ENCODE measurements around the gene FAM110A.
"Not testable (repeated sequence)": the region's sequence is repeated elsewhere in the genome, so short reads cannot be mapped to it uniquely, and the experiment has no call there.

Gene FAM110A

GRCh38 chr20:824490-824889 lies 9.0 kb upstream of the FAM110A start:
- FAIRE-seq, result no peak

DNA sequence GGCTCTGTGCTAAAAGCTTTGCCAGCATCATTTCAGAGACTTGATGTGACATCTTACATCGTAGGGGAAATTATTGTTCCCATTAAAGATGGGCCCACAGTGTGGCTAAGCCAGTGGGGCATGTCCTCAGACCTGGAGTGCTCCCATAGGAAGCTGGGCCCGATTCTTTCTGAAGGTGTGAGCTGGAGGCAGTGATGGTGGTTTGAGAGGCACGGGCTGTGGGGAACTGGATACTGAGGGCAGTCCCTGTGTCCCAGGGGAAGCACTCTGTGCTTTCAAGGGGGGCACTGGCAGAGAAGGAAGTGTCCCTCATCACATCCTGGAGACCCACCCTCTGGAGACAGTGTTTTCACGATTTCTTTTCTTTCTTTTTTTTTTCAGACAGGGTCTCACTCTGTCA lies 8.6 kb upstream of the FAM110A start:
- FAIRE-seq, result no peak

- no peak for FAIRE-seq
Measured at GRCh38 chr20:825710-826421, 7.6 kb upstream of the FAM110A start.

- FAIRE-seq, result no peak
Measured at GRCh38 chr20:826695-827323, 6.7 kb upstream of the FAM110A start.

- FAIRE-seq, result not testable (repeated sequence)
Measured at GRCh38 chr20:827981-828380, 5.5 kb upstream of the FAM110A start.

- no peak for FAIRE-seq
Measured at GRCh38 chr20:828987-829386, 4.5 kb upstream of the FAM110A start.

GRCh38 chr20:829551-829950 lies 4.0 kb upstream of the FAM110A start:
- FAIRE-seq, result no peak

- no peak for FAIRE-seq
Measured at GRCh38 chr20:830011-830521, 3.4 kb upstream of the FAM110A start.

DNA sequence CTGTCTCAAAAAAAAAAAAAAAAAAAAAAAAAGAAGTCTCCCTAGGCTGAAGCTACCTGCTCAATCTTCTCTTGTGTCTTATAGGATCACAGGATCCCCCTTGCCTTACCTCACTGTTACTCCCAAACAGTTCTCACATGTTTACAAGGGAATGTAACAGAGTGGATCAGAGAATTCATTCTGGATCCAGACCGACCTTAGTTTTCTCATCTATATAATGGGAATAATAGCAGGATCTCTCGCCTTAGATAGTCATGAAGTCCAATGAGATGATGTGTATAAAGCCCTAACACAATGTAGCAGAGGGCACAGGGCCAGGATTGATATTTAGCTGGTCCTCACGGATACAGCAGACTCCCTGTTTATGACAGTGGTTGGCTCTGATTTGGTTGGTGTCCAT lies 2.3 kb upstream of the FAM110A start:
- no peak for FAIRE-seq

- no peak for FAIRE-seq
Measured at GRCh38 chr20:831956-832355, 1.6 kb upstream of the FAM110A start.

DNA sequence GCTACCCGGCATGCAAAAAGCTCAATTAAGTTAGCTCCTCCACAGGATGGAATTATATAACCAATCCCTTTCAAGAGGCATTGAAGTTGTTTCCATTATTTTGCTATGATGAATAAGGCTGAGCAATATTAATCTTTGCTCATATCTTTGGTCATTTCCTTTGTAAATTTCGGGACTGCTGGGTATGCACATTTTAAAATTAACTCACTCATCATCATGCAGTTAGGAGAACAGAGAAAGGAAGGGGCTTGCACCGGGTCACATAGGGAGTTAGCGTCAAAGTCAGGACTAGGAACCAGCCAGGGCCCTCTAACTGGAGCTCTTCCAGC lies 430 bp upstream of the FAM110A start:
- no peak for FAIRE-seq

GRCh38 chr20:834151-834746 lies 734 bp downstream of the FAM110A start:
- no peak for FAIRE-seq

- no peak for FAIRE-seq
Measured at GRCh38 chr20:835608-836045, 2.1 kb downstream of the FAM110A start.

DNA sequence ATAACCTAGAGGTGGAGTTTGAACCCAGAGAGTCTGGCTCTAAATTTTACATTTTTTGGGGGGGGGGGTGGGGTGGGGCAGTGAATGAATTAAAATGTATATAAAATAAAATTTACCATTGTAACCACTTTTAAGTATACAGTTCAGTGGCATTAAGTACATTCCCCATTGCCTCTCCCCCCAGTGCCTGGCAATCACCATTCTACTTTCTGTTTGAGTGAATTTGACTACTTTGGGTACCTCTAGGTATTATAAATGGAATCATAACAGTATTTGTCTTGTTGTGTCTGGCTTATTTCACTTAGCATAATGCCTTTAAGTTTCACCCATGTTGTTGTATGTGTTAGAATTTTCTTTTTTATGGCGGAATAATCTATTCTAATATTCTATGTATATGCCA lies 2.7 kb downstream of the FAM110A start:
- no peak for FAIRE-seq

DNA sequence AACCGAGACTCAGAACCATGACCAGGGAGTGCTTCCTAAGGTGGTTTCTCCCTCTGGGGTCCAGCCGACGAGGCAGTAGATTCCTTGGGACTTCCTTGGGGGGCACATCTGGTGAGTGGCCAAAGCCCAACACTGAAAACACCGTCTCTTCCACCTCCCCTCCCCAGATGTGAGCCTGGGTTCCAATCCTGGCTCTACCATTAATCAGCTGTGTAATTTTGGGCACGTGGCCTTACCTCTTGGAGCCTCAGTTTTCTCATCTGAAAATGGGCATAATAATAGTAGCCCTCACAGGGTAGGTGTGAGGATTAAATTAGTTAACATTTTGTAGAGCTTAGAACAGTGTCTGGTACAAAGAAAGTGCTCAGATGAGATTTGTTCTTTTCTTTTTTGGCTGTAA lies 5.5 kb downstream of the FAM110A start:
- no peak for FAIRE-seq

GRCh38 chr20:839626-840025 lies 6.1 kb downstream of the FAM110A start:
- no peak for FAIRE-seq

GRCh38 chr20:840503-840857 lies 7.0 kb downstream of the FAM110A start:
- no peak for FAIRE-seq

DNA sequence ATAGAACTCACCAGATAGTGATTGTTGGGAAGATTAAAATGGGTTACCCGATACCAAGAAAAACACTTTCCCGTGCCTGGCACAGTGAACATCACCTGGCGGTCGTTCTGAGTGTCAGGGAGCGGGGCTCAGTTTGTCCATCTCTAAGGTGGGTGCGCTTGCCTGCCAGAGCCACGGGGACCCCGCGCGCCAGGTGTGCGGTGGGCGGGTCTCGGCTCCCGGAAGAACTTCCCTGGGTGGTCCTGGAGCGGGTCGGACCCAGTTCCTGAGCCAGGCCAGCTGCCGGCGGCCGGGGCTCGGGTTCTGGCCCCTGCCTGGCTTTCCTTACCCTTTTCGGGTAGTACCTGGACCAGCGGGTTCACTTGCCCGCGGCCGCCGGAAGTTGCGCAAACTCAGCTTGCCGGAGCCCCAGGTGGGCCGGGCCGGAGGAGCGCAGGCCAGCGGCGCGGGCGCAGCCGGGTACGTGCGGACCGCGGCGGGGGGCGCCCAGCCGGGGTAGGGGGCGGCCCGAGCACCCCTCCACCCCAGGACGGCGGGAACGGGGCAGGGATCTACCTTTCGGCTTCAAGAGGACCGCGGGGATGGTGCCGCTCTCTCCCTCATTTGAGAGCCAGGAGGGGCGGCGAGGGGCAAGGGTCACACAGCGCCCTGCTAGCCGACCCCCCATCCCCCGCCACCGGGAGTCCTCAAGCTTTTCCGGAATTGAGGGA lies 7.5 kb downstream of the FAM110A start:
- FAIRE-seq, result no peak

DNA sequence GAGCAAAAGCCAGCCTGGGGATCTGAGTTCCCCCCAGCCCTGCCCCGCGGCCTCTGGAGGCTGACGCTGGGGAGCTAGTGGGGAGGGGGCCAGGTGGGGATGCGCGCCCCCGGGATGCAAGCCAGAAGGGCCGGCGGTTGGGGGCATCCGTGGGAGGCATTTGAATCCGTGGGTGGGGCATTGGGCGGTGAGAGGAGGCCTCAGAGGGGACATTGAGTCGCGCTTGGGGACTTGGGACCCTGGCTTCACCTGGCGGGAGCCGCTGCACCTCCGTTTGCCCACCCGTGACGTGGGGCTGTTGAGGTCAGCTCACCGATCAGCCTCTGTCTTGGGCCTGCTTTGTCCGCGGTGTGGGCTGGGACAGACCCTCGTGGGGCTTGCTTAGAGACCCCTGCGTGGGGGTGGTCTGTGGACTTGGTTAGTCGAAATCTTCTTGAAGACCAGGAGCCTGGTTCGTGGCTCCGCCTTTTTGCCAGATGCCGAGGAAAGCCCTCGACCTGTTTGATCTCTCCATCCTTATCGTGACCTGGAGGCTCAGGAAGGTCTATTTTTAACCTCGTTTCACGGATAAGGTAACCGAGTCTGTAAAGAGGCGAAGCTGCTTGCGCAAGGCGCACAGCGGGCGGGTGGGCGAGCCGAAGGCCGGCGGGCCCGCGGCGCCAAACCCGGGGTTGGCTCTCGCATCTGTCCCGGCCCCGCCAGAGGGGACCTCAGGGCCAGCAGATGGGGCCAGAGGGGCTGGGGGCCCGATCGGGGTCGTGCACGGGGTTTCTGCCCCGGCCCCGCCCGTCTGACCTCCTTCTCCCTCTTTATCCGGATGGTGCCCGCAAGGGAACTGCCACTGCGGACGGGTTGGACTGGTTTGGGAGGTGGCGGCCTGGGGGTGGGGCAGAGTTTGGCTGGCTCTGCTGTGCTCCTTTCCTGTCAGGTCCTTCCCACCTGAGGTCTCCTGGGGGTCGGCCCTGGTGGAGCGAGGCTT lies 8.3 kb downstream of the FAM110A start:
- no peak for FAIRE-seq

- no peak for FAIRE-seq
Measured at GRCh38 chr20:842547-842940, 9.0 kb downstream of the FAM110A start.

- FAIRE-seq, result no peak
Measured at GRCh38 chr20:843912-844311, 10.4 kb downstream of the FAM110A start.

DNA sequence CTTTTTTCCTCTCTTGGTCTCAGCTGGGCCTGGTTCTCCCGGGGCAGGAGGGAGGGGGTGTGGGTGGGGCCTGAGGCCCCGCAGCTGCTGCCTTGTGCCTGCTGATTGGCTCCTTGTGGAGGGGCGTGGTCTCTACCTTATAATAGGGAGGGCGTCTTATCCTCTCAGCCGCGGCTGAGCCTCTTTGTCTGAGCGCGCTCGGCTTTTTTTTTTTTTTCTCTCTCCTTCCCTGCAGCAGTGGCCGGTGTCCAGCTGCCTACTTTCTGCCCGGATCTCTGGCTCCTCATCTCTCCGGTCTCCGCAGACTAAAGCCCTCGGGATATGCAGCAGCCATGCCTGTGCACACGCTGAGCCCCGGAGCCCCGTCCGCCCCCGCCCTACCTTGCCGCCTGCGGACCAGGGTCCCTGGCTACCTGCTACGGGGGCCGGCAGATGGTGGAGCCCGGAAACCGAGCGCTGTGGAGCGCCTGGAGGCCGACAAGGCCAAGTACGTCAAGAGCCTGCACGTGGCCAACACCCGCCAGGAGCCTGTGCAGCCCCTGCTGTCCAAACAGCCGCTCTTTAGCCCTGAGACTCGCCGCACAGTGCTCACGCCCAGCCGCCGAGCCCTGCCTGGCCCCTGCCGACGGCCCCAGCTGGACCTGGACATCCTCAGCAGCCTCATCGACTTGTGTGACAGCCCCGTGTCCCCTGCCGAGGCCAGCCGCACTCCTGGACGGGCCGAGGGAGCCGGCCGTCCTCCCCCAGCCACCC lies 11.1 kb downstream of the FAM110A start:
- no peak for FAIRE-seq
